Measurements from ENCODE around the gene NAPA.

GRCh38 chr19:47518854-47519253 is 4.0 kb upstream of the NAPA start:
- TF ChIP-seq POLR2A (IDR thresholded peaks at IDR 0.05; ENCODE audit: insufficient read depth in 1 of 2, low read depth in 2 of 2, low read length in 2 of 2) (no peak), POLR2AphosphoS5 (IDR thresholded peaks at IDR 0.05; ENCODE audit: low read depth, low read length) (no peak), CEBPB (IDR thresholded peaks at IDR 0.05; ENCODE audit: borderline replicate concordance, low read depth, low read length) (no peak), ZNF335 (CRISPR knock-in tag; IDR thresholded peaks at IDR 0.05) (no peak), MYC (CRISPR knock-in tag; IDR thresholded peaks at IDR 0.05; ENCODE audit: borderline replicate concordance) (no peak), MLX (CRISPR knock-in tag; IDR thresholded peaks at IDR 0.05) (no peak), CTCF (CRISPR knock-in tag; IDR thresholded peaks at IDR 0.05) (no peak), SNRNP70 (IDR thresholded peaks at IDR 0.05; ENCODE audit: low read depth, low read length) (no peak), POLR2AphosphoS2 (IDR thresholded peaks at IDR 0.05; ENCODE audit: low read depth, low read length) (no peak), NR2C2 (CRISPR knock-in tag; IDR thresholded peaks at IDR 0.05; ENCODE audit: borderline replicate concordance) (no peak), GABPA (IDR thresholded peaks at IDR 0.05; ENCODE audit: low read depth, low read length) (no peak), GABPA (CRISPR knock-in tag; IDR thresholded peaks at IDR 0.05; ENCODE audit: low read depth) (no peak), MEIS1 (CRISPR knock-in tag; IDR thresholded peaks at IDR 0.05; ENCODE audit: borderline replicate concordance) (no peak), BRD4 (CRISPR knock-in tag; IDR thresholded peaks at IDR 0.05) (no peak), ZNF274 (CRISPR knock-in tag; IDR thresholded peaks at IDR 0.05) (no peak)
